Adrenal gland (tissue), 12 donors: ENCODE data around the gene MAGEB5. TPM values are rescaled to one million over a fixed set of nuclear protein-coding genes. Genes with fewer than 3 reads are reported as not detected.

Source experiments
- DNase-seq, 7 donors: peaks; one replicate each; pipeline ENCODE4 v3.0.0-alpha.2; 2019 to 2020
- H3K27ac ChIP-seq, 5 donors: fragments of 200-600 bp; sonication (generic) in 4 of 5; 1 replicate in 3 of 5; 2 replicates in 2 of 5; pipeline versions ENCODE4 v1.5.1 to v1.8.0; 2016 to 2020; ENCODE audit warnings: mild to moderate bottlenecking in 1 of 5
- H3K27me3 ChIP-seq: fragments of 200-600 bp; 2 replicates; pipeline ENCODE4 v1.8.0; 2021
- H3K36me3 ChIP-seq, 2 donors: fragments of 200-600 bp; replicated peaks in 1 of 2; 1 replicate in 1 of 2; 2 replicates in 1 of 2; pipeline versions ENCODE4 v1.5.1 to v1.8.0; 2018 to 2022
- H3K4me1 ChIP-seq, 2 donors: fragments of 200-600 bp; replicated peaks in 1 of 2; 1 replicate in 1 of 2; 2 replicates in 1 of 2; pipeline versions ENCODE4 v1.5.1 to v1.8.0; 2018 to 2021
- H3K4me3 ChIP-seq, 4 donors: fragments of 200-600 bp; sonication (generic) in 3 of 4; one replicate each; pipeline ENCODE4 v1.5.1; 2016 to 2018
- H3K9me3 ChIP-seq, 3 donors: fragments of 200-600 bp; sonication (generic) in 1 of 3; replicated peaks in 1 of 3; 1 replicate in 2 of 3; 2 replicates in 1 of 3; pipeline versions ENCODE4 v1.5.1 to v1.8.0; 2016 to 2021
- POLR2A ChIP-seq, 2 donors: fragments of 450-650 bp; IDR thresholded peaks; one replicate each; pipeline ENCODE4 v1.6.1; 2017; ENCODE audit warnings: antibody characterized with exemption in 2 of 2, mild to moderate bottlenecking in 2 of 2, moderate library complexity in 1 of 2
- WGBS, 4 donors: extraction: QIAGEN DNeasy Blood & Tissue Kit in 2 of 4; methylation state at CpG; one replicate each; pipeline versions ENCODE4 v1.1.5 to v1.1.7; 2013 to 2017; 5-methylcytosine and 5-hydroxymethylcytosine counted together
- intact Hi-C, 2 donors: fragments of 100-400 bp; cut with DNase I; formaldehyde crosslinking; loops; one replicate each; pipeline versions ENCODE4 v1.14.1 to v1.15.0; 2022 to 2023
- polyA plus RNA-seq, 3 donors: library from polyadenylated mRNA; stranded (reverse); fragments of 200-250 nt in 2 of 3; fragments of 350-450 nt in 1 of 3; fragmentation: Illumina TruSeq in 1 of 3; extraction: RNeasy Lipid Tissue Mini Kit (QIAGEN cat#74804) in 1 of 3; gene quantifications; one replicate each; pipeline ENCODE4 v1.2.3, GENCODE V29; 2013 to 2014
- total RNA-seq, 9 donors: library from RNA; depleted of rRNA in 4 of 9; stranded (reverse); fragments of >200 nt in 4 of 9; fragments of 120-200 nt in 1 of 9; fragmentation: NEBNext Ultra II Directional in 1 of 9; extraction: Animal tissue kit (Norgen Biotek cat#: 25700) in 1 of 9; gene quantifications; one replicate each; pipeline versions ENCODE4 v1.1.0 to v1.2.4, GENCODE V29; 2013 to 2023
- TF ChIP-seq, protein P1 (sequence below), 6 experiments: fragments of 450-650 bp in 4 of 6; fragments of 200-600 bp in 2 of 6; sonication (generic) in 1 of 6; IDR thresholded peaks; 1 replicate in 5 of 6; 2 replicates in 1 of 6; pipeline versions ENCODE4 v1.5.1 to v1.8.0; 2016 to 2021; ENCODE audit warnings: antibody characterized with exemption in 6 of 6, mild to moderate bottlenecking in 2 of 6, moderate library complexity in 1 of 6
- donor health status: healthy with polysubstance abuse.
- donor health status: Bipolar disorder and iron deficiency.
- donor health status: DM: yes; HTN: yes; CAD: no.
- donor health status: DM: no; HTN: no; CAD: no.
- donor health status: DM: no; HTN: no; CAD: no.
- donor health status: DM: yes; HTN: yes; CAD: no.

MAGEB5 gene
- total and polyA plus RNA-seq, 12 donors = not detected

DNA sequence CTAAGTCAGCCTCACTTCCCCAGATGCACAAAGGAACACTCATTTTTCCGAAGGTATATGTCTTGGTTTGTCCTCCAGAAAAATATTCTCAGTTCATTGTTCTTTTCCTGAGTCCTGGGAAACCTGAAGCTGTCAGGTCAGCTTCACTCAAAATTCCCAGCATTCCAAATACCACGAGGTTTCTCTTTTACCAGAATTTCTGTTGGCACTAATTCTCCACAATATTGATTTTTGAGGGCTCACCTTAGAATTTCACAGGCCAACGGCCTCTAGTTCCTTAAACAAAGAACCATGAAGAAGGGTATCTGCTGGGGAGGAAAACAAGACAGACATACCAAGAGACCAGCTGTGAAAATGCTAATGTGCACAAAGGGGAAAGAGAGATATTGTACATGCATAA is 8.0 kb upstream of the MAGEB5 start:
- DNase-seq = no peak
- Histone ChIP-seq H3K27ac (no peak overlapping the region), H3K27me3 (peaks cover 3% of the 10 kb centered on the region), H3K9me3 (no peaks in the 10 kb centered on the region), H3K4me3 (no peak overlapping the region), H3K36me3 (no peaks in the 10 kb centered on the region), H3K4me1 (no peaks in the 10 kb centered on the region)
- intact Hi-C loops = no loop called here
- no peak for TF ChIP-seq POLR2A (IDR thresholded peaks at IDR 0.05)
- TF ChIP-seq, protein P1, sequence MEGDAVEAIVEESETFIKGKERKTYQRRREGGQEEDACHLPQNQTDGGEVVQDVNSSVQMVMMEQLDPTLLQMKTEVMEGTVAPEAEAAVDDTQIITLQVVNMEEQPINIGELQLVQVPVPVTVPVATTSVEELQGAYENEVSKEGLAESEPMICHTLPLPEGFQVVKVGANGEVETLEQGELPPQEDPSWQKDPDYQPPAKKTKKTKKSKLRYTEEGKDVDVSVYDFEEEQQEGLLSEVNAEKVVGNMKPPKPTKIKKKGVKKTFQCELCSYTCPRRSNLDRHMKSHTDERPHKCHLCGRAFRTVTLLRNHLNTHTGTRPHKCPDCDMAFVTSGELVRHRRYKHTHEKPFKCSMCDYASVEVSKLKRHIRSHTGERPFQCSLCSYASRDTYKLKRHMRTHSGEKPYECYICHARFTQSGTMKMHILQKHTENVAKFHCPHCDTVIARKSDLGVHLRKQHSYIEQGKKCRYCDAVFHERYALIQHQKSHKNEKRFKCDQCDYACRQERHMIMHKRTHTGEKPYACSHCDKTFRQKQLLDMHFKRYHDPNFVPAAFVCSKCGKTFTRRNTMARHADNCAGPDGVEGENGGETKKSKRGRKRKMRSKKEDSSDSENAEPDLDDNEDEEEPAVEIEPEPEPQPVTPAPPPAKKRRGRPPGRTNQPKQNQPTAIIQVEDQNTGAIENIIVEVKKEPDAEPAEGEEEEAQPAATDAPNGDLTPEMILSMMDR (IDR thresholded peaks at IDR 0.05) = no peak
- 38 to 61% (median 51%) methylated on average over 3 of the region's 3 CpGs for WGBS, 4 donors

DNA sequence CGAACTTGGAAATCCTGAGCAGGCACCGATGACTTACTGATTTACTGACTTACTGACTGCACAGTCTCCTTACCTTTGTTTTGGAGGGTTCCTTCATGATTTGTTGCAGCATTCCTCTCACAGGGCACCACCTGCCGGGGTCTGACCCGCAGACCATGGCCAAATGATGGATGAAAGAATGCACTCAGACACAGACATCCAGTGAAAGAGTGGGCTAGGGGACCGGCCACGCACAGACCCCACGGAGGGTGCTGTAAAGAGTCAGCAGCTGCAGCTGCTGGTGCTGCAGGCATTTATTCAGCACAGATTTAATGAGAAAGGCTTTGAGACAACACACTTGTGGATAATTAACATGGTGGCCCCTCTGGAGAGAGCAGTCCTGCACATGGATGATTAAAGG is 3.4 kb downstream of the MAGEB5 start:
- H3K27me3 ChIP-seq = no peaks in the 10 kb centered on the region
- no peaks in the 10 kb centered on the region for H3K36me3 ChIP-seq
- TF ChIP-seq, protein P1 (IDR thresholded peaks at IDR 0.05) = no peak
- no peak for TF ChIP-seq POLR2A (IDR thresholded peaks at IDR 0.05)
- no peaks in the 10 kb centered on the region for H3K4me1 ChIP-seq
- intact Hi-C loops = no loop called here
- H3K9me3 ChIP-seq = no peaks in the 10 kb centered on the region
- no peak overlapping the region for H3K4me3 ChIP-seq
- H3K27ac ChIP-seq = no peak overlapping the region
- WGBS, 4 donors = 41 to 55% (median 47%) methylated on average over 7 of the region's 7 CpGs
- DNase-seq = no peak

DNA sequence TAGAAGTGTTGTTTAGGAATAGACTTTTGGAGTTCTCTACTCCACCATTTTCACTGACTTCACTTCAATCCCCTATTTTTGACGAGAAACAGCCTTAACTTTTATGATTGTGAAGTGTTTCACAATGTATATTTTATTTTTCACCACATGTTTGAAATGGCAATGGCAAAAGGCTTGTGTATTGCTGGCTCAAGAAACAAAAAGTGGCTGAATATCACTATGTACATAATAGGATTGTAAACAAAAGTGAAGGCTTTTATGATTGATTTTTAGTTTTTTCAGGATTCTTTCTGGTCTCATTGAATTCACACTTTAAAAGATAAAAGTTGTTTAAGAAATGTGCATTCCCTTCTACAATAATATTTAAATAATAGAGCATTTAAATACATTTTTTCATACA is 18.2 kb downstream of the MAGEB5 start:
- intact Hi-C loops = no loop called here
- DNase-seq = no peak
- H3K9me3 ChIP-seq = no peaks in the 10 kb centered on the region
- no peak overlapping the region for H3K27ac ChIP-seq
- H3K27me3 ChIP-seq = no peaks in the 10 kb centered on the region
- H3K4me1 ChIP-seq = no peaks in the 10 kb centered on the region
- no peak overlapping the region for H3K4me3 ChIP-seq
- no peak for TF ChIP-seq POLR2A (IDR thresholded peaks at IDR 0.05)
- TF ChIP-seq, protein P1 (IDR thresholded peaks at IDR 0.05) = no peak
- no peaks in the 10 kb centered on the region for H3K36me3 ChIP-seq
- WGBS, 4 donors = 22 to 69% (median 35%) methylated on average over 1 of the region's 1 CpG

DNA sequence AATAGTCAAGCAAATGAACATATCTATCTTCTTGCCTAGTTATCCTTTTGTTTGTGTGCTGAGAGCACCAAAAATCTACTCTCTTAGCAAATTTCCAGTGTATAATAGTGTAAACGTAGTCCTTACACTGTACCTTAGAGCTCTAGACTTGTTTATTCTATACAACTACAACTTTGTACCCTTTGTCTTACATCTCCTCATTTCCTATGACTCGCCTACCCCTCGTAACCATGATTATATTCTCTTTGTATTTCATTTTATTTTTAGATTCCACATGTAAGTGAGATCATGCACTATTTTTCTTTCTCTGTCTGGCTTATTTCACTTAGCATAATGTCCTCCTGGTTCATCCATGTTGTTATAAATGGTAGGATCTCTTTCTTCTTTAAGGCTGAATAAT is 37.6 kb downstream of the MAGEB5 start:
- Histone ChIP-seq H3K27me3 (peaks cover 6% of the 10 kb centered on the region), H3K4me3 (no peak overlapping the region), H3K27ac (no peak overlapping the region), H3K36me3 (no peaks in the 10 kb centered on the region), H3K9me3 (no peaks in the 10 kb centered on the region), H3K4me1 (no peaks in the 10 kb centered on the region)
- WGBS, 4 donors = 58 to 79% (median 67%) methylated on average over 3 of the region's 3 CpGs
- DNase-seq = no peak
- intact Hi-C loops = no loop called here
- TF ChIP-seq POLR2A (IDR thresholded peaks at IDR 0.05) = no peak
- TF ChIP-seq, protein P1 (IDR thresholded peaks at IDR 0.05) = no peak
